A673 (cell line): ENCODE measurements around the gene TAS2R19.

Experiments used
- CTCF ChIP-seq: fragments of 300-800, 200-600 bp; sonication (generic); conservative IDR thresholded peaks from 2 replicates; pipeline ENCODE4 v1.5.1; 2017; ENCODE audit warnings: low read depth, mild to moderate bottlenecking, antibody characterized with exemption, low read length, moderate library complexity, mixed read lengths
- EZH2 ChIP-seq: fragments of 200-600 bp; sonication (generic); IDR thresholded peaks from 2 replicates; pipeline ENCODE4 v1.6.1; 2017; ENCODE audit warnings: borderline replicate concordance, low read depth, mild to moderate bottlenecking, mixed read lengths, antibody characterized with exemption, low read length; ENCODE audit not compliant: poor library complexity, severe bottlenecking

- TF ChIP-seq EZH2, result no peak
- no peak for TF ChIP-seq CTCF
Observed at GRCh38 chr12:10994307-10994706, 28.1 kb downstream of the TAS2R19 start.
